Upper lobe of right lung (tissue), 1 donor: ENCODE data around the gene NCMAP. TPM values are rescaled to one million over a fixed set of nuclear protein-coding genes. Genes with fewer than 3 reads are reported as not detected.

Experiments used
- ATAC-seq: fragments of 200-7000 bp; cut with Tn5 transposase; one replicate; pipeline ENCODE4 v1.9.1; 2020; ENCODE audit warnings: mild to moderate bottlenecking, moderate library complexity
- DNase-seq: peaks from one replicate; pipeline ENCODE4 v3.0.0-alpha.2; 2020
- H3K27ac ChIP-seq: fragments of 200-600 bp; one replicate; pipeline ENCODE4 v1.8.0; 2022
- H3K27me3 ChIP-seq: fragments of 200-600 bp; one replicate; pipeline ENCODE4 v1.8.0; 2022; ENCODE audit warnings: mild to moderate bottlenecking
- H3K36me3 ChIP-seq: fragments of 200-600 bp; one replicate; pipeline ENCODE4 v1.8.0; 2022
- H3K4me1 ChIP-seq: fragments of 200-600 bp; one replicate; pipeline ENCODE4 v1.8.0; 2022
- H3K4me3 ChIP-seq: fragments of 200-600 bp; one replicate; pipeline ENCODE4 v1.8.0; 2022; ENCODE audit warnings: mild to moderate bottlenecking
- H3K9me3 ChIP-seq: fragments of 200-600 bp; one replicate; pipeline ENCODE4 v1.8.0; 2022
- intact Hi-C: fragments of 100-400 bp; cut with DNase I; formaldehyde crosslinking; loops from one replicate; pipeline ENCODE4 v1.11.0; 2022
- total RNA-seq: library from RNA; stranded (reverse); fragmentation: NEBNext Ultra II Directional; extraction: Animal tissue kit (Norgen Biotek cat#: 25700); gene quantifications from one replicate; pipeline ENCODE4 v1.2.1, GENCODE V29; 2021
- TF ChIP-seq, protein P1 (sequence below): fragments of 200-600 bp; IDR thresholded peaks from one replicate; pipeline ENCODE4 v1.8.0; 2022; ENCODE audit warnings: antibody characterized with exemption
- donor health status: DM: no; HTN: yes; CAD: no; lungs with severe emphysema.

The NCMAP gene
- total RNA-seq, 1 donor from 2014 or later: 10.7 TPM

DNA sequence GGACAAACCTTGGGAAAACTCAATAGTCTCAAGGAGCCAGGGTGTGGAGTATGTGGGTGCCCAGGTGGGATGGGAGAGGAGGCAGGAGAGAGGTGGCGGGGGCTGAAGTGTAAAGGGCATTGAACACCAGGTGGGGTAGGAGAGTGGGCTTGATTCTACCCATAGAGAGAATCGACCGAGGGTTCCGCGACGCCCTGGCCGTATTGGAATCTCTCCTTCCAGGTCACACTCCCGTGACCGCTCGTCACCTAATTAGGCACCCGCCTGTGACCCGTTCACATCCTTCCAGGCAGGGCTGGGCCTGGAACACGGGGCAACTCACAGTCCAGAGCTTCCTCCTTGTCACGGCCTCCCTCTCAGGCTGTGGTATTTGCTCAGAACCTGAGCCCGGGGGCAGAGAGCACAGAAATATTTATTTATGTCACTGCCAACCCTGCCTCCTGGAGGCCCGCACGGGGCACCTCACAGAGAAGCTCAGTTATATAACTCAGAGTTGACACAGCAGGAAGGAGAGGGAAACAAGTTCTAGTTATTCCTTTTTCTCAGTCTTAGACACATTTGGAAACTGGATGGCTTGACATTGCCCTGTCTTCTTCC is 12.0 kb downstream of the NCMAP start:
- no peaks in the 10 kb centered on the region for H3K36me3 ChIP-seq
- peak; percentile 86 for DNase-seq
- no peaks in the 10 kb centered on the region for H3K4me1 ChIP-seq
- intact Hi-C loops: no loop called here
- TF ChIP-seq, protein P1, sequence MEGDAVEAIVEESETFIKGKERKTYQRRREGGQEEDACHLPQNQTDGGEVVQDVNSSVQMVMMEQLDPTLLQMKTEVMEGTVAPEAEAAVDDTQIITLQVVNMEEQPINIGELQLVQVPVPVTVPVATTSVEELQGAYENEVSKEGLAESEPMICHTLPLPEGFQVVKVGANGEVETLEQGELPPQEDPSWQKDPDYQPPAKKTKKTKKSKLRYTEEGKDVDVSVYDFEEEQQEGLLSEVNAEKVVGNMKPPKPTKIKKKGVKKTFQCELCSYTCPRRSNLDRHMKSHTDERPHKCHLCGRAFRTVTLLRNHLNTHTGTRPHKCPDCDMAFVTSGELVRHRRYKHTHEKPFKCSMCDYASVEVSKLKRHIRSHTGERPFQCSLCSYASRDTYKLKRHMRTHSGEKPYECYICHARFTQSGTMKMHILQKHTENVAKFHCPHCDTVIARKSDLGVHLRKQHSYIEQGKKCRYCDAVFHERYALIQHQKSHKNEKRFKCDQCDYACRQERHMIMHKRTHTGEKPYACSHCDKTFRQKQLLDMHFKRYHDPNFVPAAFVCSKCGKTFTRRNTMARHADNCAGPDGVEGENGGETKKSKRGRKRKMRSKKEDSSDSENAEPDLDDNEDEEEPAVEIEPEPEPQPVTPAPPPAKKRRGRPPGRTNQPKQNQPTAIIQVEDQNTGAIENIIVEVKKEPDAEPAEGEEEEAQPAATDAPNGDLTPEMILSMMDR: no peak
- no peaks in the 10 kb centered on the region for H3K9me3 ChIP-seq
- peak overlapping the region; percentile 79 for H3K27ac ChIP-seq
- no peaks in the 10 kb centered on the region for H3K27me3 ChIP-seq
- peak; percentile 95 for ATAC-seq
- H3K4me3 ChIP-seq: no peak overlapping the region

DNA sequence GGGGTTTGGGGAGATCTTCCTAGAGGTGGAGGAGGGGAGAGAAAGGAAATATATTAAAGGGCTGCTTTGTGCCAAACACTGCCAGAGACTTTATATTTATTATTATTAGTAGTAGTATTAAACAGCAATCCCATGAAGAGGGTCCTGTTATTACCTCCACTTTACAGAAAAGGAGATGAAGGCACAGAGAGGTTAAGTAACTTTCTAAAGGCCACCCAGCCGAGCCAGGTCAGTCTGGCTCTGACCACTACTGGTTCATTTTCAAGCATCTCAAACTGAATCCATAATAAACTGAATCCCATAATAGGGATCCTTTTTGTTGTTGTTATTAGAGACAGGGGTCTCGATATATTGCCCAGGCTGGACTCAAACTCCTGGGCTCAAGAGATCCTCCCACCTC is 12.6 kb downstream of the NCMAP start:
- intact Hi-C loops: no loop called here
- H3K27ac ChIP-seq: peak overlapping the region; percentile 79
- DNase-seq (no peak), ATAC-seq (no peak)
- H3K4me1 ChIP-seq: no peaks in the 10 kb centered on the region
- TF ChIP-seq, protein P1: no peak
- H3K36me3 ChIP-seq: no peaks in the 10 kb centered on the region
- no peaks in the 10 kb centered on the region for H3K9me3 ChIP-seq
- no peak overlapping the region for H3K4me3 ChIP-seq
- no peaks in the 10 kb centered on the region for H3K27me3 ChIP-seq

DNA sequence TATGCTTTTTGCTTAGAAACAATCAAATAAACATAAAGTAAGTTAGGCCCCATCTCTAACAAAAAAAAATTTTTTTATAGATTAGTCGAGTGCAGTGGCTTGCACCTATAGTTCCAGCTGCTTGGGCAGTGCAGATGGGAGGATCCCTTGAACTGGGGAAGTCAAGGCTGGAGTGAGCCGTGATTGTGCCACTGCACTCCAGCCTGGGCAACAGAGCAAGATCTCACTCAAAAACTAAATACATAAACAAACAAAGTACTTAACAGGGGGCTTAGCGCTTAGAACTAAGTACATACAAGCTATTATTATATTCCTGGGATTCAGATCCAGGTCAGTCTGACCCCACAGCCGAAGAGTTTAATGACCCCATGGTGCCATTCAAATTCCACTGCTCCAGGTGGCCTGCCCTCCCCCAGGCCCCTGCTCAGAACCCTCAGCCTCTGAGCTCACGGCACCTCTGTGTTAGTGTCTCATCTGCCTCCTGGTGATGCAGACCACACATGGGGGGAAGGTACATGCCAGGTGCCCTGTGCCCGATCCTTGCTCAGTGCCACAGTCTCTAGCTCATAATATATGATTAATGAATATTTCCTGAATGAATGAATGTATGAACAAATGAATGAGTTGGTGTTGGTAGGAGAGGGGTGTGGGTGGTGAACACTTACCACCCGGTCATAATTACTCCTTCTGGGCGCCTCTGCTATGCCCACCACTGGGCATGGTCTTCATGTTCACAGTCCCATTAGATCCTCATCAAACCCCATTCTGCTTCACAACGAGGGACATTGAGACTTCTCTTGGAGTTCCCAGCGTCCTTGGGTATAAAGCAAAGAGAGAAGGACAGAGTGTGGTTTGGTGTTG is 14.6 kb downstream of the NCMAP start:
- DNase-seq (no peak), ATAC-seq (no peak)
- Histone ChIP-seq H3K36me3 (no peaks in the 10 kb centered on the region), H3K9me3 (no peaks in the 10 kb centered on the region), H3K4me1 (no peaks in the 10 kb centered on the region), H3K4me3 (no peak overlapping the region), H3K27me3 (no peaks in the 10 kb centered on the region), H3K27ac (no peak overlapping the region)
- TF ChIP-seq, protein P1: no peak
- intact Hi-C loops: no loop called here

DNA sequence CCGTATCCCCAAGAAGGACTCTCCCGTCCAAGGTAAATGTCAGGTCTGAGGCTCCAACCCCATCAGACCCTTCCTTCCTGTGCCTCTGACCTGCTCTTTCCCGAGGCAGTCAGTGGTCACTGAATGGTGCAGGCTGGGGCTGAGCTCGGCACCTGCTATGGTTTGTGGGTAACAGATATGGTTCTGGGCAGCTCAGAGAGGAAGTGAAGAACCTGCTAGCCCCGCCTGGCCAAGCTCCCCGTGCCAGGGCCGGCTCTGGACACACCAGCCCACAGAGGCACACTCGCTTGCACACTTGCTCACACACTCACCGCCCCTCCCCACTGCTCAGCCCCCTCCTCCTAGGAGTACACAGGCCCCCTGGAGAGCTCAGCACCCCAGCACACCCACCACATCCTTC is 16.4 kb downstream of the NCMAP start:
- TF ChIP-seq, protein P1: no peak
- no peaks in the 10 kb centered on the region for H3K9me3 ChIP-seq
- ATAC-seq: no peak
- DNase-seq: no peak
- no peaks in the 10 kb centered on the region for H3K36me3 ChIP-seq
- intact Hi-C loops: no loop called here
- H3K27ac ChIP-seq: no peak overlapping the region
- no peaks in the 10 kb centered on the region for H3K4me1 ChIP-seq
- no peaks in the 10 kb centered on the region for H3K27me3 ChIP-seq
- H3K4me3 ChIP-seq: no peak overlapping the region

DNA sequence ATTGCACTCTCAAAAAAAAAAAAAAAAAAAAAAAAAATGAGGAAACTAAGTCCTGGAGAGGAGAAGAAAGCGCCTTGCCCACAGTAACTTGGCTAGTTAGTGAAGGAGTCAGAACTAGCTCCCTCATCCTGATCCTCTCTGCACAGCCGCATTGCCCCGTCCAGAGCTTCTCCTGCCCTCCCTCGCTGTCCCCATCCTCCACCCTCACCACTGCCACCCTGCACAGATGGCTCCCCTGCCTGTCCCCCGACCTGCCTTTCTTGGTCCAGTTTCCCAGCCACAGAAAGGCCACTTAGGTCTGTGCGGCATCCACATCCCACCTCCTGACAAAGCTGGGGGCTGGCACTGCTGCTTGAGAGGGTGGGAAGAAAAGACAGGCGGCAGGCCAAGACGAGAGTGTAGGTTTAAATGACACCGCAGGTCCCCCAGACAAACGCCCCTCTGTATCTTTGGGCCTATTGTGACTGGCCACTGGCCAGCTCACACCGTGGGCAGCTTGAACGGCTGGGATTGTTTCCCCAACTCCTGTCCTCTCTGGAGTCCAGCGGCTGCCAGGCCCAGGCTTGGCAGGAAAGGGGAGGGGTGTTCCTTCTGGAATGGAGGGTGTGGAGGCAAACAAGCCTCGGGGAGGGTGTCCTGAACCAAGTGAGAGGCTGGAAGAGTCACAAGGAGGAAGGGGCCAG is 20.2 kb downstream of the NCMAP start:
- intact Hi-C loops: no loop called here
- no peaks in the 10 kb centered on the region for H3K4me1 ChIP-seq
- DNase-seq (peak; percentile 75), ATAC-seq (peak; percentile 69)
- TF ChIP-seq, protein P1: no peak
- H3K9me3 ChIP-seq: no peaks in the 10 kb centered on the region
- H3K36me3 ChIP-seq: no peaks in the 10 kb centered on the region
- H3K27ac ChIP-seq: no peak overlapping the region
- no peaks in the 10 kb centered on the region for H3K27me3 ChIP-seq
- H3K4me3 ChIP-seq: no peak overlapping the region
